Esophagus squamous epithelium (tissue), 5 donors: ENCODE measurements around the gene DNASE1L3. TPM values are rescaled to one million over a fixed set of nuclear protein-coding genes. Genes with fewer than 3 reads are reported as not detected.
"Not testable (repeated sequence)": the region's sequence is repeated elsewhere in the genome, so short reads cannot be mapped to it uniquely, and the experiment has no call there.

Source experiments
- DNase-seq: peaks from one replicate; lab custom pipeline; 2025; lab: John Stamatoyannopoulos, UW
- H3K27ac ChIP-seq, 4 donors: fragments of 200-600 bp; sonication (generic); one replicate each; pipeline ENCODE4 v1.5.1; 2016 to 2019; ENCODE audit warnings: mild to moderate bottlenecking in 1 of 4
- H3K27me3 ChIP-seq, 4 donors: fragments of 200-600 bp; sonication (generic); 1 replicate in 3 of 4; 2 replicates in 1 of 4; pipeline versions ENCODE4 v1.5.1 to v1.6.0; 2017 to 2021; ENCODE audit warnings: antibody characterized with exemption in 1 of 4
- H3K36me3 ChIP-seq, 3 donors: fragments of 200-600 bp; sonication (generic); one replicate each; pipeline ENCODE4 v1.5.1; 2016 to 2019
- H3K4me1 ChIP-seq, 3 donors: fragments of 200-600 bp; sonication (generic); one replicate each; pipeline ENCODE4 v1.5.1; 2017 to 2019
- H3K4me3 ChIP-seq, 4 donors: fragments of 200-600 bp; sonication (generic); 1 replicate in 3 of 4; 2 replicates in 1 of 4; pipeline ENCODE4 v1.5.1; 2016 to 2019; ENCODE audit warnings: mild to moderate bottlenecking in 2 of 4, moderate library complexity in 1 of 4
- H3K9me3 ChIP-seq, 3 donors: fragments of 200-600 bp; sonication (generic); one replicate each; pipeline ENCODE4 v1.5.1; 2016 to 2019
- POLR2A ChIP-seq, 4 donors: fragments of 450-650 bp; IDR thresholded peaks; one replicate each; pipeline ENCODE4 v1.6.1; 2017; ENCODE audit warnings: antibody characterized with exemption in 4 of 4, mild to moderate bottlenecking in 4 of 4, moderate library complexity in 3 of 4
- WGBS, 2 donors: methylation state at CpG; one replicate each; pipeline ENCODE4 v1.1.5; 2018; 5-methylcytosine and 5-hydroxymethylcytosine counted together
- intact Hi-C: fragments of 100-400 bp; cut with DNase I; formaldehyde crosslinking; loops from one replicate; pipeline ENCODE4 v1.15.0; 2022
- total RNA-seq, 4 donors: library from RNA; depleted of rRNA; stranded (reverse); fragments of >200 nt; gene quantifications; one replicate each; pipeline ENCODE4 v1.1.0, GENCODE V29; 2016
- TF ChIP-seq, protein P1 (sequence below), 6 experiments: fragments of 450-650 bp in 4 of 6; fragments of 200-600 bp in 2 of 6; sonication (generic) in 2 of 6; IDR thresholded peaks; one replicate each; pipeline ENCODE4 v1.5.1; 2016 to 2019; ENCODE audit warnings: antibody characterized with exemption in 6 of 6, mild to moderate bottlenecking in 4 of 6, moderate library complexity in 4 of 6
- donor health status: DM: yes; HTN: yes; CAD: no.

Gene DNASE1L3
- total RNA-seq, 4 donors from 2014 or later = 8.3 to 15.3 (median 11.9) TPM

GRCh38 chr3:58246148-58247047 lies 35.6 kb upstream of the DNASE1L3 start:
- Histone ChIP-seq H3K27me3 (no peaks in the 10 kb centered on the region), H3K4me1 (peaks cover 5 to 50% (median 16%) of the 10 kb centered on the region in 3 donors), H3K4me3 (no peak overlapping the region), H3K9me3 (no peaks in the 10 kb centered on the region), H3K36me3 (no peaks in the 10 kb centered on the region), H3K27ac (no peak overlapping the region)
- intact Hi-C loops = no loop called here
- WGBS, 2 donors = 71 to 84% methylated on average over 6 to 7 of the region's 8 CpGs
- no peak for DNase-seq
- TF ChIP-seq POLR2A (IDR thresholded peaks at IDR 0.05) = no peak
- TF ChIP-seq, protein P1, sequence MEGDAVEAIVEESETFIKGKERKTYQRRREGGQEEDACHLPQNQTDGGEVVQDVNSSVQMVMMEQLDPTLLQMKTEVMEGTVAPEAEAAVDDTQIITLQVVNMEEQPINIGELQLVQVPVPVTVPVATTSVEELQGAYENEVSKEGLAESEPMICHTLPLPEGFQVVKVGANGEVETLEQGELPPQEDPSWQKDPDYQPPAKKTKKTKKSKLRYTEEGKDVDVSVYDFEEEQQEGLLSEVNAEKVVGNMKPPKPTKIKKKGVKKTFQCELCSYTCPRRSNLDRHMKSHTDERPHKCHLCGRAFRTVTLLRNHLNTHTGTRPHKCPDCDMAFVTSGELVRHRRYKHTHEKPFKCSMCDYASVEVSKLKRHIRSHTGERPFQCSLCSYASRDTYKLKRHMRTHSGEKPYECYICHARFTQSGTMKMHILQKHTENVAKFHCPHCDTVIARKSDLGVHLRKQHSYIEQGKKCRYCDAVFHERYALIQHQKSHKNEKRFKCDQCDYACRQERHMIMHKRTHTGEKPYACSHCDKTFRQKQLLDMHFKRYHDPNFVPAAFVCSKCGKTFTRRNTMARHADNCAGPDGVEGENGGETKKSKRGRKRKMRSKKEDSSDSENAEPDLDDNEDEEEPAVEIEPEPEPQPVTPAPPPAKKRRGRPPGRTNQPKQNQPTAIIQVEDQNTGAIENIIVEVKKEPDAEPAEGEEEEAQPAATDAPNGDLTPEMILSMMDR (IDR thresholded peaks at IDR 0.05) = no peak

DNA sequence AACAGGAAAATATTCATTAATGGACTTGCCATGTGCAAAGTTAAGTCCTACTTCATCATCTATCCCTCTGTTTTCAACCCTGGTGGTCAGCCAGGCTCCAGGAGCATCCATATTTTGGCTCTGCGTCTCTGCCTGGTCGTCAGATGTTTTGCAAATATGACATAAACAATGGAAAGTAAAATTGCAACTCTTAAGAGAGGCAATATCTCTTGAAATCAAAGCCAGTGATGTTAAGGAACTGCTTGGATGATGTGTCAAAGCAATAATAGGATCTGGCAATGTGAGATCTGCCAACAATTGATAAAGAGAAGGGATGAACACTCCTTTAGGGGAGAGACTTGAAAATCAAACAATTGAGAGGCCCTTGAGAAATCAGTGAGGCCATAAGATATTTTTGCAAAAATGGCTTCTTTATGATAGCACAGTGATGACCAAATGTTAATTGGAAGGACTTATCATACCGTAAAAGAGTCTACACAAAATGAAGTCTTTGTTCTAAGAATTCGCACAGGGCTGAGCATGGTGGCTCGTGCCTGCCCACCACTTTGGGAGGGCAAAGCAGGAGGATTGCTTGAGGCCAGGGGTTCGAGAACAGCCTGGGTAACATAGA lies 33.3 kb upstream of the DNASE1L3 start:
- no peak for TF ChIP-seq POLR2A (IDR thresholded peaks at IDR 0.05)
- TF ChIP-seq, protein P1 (IDR thresholded peaks at IDR 0.05) = no peak

DNA sequence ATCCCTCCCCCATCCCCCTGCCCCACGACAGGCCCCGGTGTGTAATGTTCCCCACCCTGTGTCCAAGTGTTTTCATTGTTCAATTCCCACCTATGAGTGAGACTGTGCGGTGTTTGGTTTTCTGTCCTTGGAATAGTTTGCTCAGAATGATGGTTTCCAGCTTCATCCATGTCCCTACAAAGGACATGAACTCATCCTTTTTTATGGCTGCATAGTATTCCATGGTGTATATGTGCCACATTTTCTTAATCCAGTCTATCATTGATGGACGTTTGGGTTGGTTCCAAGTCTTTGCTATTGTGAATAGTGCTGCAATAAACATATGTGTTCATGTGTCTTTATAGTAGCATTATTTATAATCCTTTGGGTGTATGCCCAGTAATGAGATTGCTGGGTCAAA lies 32.1 kb upstream of the DNASE1L3 start:
- intact Hi-C loops, DNase-seq, H3K9me3 ChIP-seq, H3K36me3 ChIP-seq, H3K4me3 ChIP-seq, H3K27ac ChIP-seq, H3K27me3 ChIP-seq: not testable (repeated sequence)
- H3K4me1 ChIP-seq = peaks cover 6 to 59% (median 21%) of the 10 kb centered on the region in 3 donors
- WGBS, 2 donors = 67% methylated on average over 3 to 4 of the region's 4 CpGs

More for the DNA sequence above, 33.3 kb upstream of the DNASE1L3 start:
- intact Hi-C loops = no loop called here
- H3K4me3 ChIP-seq = no peak overlapping the region
- no peaks in the 10 kb centered on the region for H3K36me3 ChIP-seq
- WGBS, 2 donors = 91 to 97% methylated on average over 5 of the region's 6 CpGs
- no peak overlapping the region for H3K27ac ChIP-seq
- no peaks in the 10 kb centered on the region for H3K9me3 ChIP-seq
- no peaks in the 10 kb centered on the region for H3K27me3 ChIP-seq
- H3K4me1 ChIP-seq = peaks cover 0 to 48% (median 13%) of the 10 kb centered on the region in 3 donors
- DNase-seq = no peak

DNA sequence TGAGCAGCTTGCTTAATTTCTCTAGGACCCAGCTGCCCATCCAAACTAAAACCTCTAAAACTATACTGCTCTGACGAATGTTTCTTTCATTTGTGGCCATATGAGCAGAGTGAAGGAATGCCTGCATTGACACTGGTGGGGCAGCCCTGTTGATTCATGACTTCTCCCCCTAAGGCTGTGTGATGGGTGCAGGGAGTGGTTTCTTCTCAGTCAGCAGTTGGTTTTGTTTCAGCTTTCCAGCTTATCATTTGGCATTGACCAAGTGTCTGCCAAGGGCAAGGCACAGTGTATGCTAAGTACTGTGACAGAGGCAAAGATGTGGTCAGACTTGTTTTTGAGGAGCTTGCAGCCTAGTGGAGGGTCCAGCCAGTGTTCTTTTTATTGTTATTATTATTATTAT lies 31.6 kb upstream of the DNASE1L3 start:
- H3K27ac ChIP-seq = peak overlapping the region in 3 of 4 donors; percentile 15 to 51 (median 39)
- intact Hi-C loops = no loop called here
- peaks cover 6 to 59% (median 21%) of the 10 kb centered on the region in 3 donors for H3K4me1 ChIP-seq
- H3K4me3 ChIP-seq = no peak overlapping the region
- H3K27me3 ChIP-seq = no peaks in the 10 kb centered on the region
- DNase-seq = no peak
- no peaks in the 10 kb centered on the region for H3K9me3 ChIP-seq
- no peaks in the 10 kb centered on the region for H3K36me3 ChIP-seq
- WGBS, 2 donors = 25 to 40% methylated on average over 1 of the region's 1 CpG
- TF ChIP-seq, protein P1 (IDR thresholded peaks at IDR 0.05) = no peak
- no peak for TF ChIP-seq POLR2A (IDR thresholded peaks at IDR 0.05)

DNA sequence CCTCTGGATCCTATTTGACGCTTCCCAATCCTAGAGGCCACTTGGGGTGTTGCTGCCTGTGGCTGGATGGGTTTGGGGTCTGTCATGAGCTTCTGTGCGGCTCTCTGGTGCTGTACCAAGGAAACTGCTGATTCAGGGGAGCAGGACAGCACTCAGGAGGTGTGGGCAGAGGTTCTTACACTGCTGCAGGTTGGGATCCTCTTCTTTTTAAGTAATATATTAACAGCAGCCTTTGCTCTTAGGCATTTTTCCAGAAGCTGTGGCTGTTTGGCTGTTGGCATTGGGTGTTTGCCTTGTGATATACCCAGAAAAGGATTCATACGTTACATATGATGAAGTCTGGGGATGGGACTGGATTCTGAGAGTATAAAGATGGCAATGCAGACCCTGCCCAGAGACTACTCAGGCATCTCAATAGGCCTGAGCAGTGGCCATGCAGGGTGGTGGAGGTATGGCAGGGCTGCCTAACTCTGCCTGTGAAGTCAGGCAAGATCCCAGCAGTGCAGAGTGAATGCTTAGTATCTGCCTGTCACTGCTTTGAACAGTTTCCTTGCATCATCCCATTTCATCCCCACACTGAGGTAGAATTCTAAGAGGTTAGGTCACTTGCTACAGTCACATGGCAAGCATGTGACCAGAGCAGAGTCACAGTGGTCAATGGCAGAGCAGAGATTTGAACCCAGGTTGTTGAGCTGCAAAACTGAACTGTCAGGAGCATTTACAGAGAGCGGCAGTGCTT lies 30.7 kb upstream of the DNASE1L3 start:
- 80 to 82% methylated on average over 3 of the region's 4 CpGs for WGBS, 2 donors
- intact Hi-C loops = no loop called here
- no peaks in the 10 kb centered on the region for H3K27me3 ChIP-seq
- H3K9me3 ChIP-seq = no peaks in the 10 kb centered on the region
- peaks cover 11 to 63% (median 25%) of the 10 kb centered on the region in 3 donors for H3K4me1 ChIP-seq
- no peak for DNase-seq
- H3K27ac ChIP-seq = peak overlapping the region in 2 of 4 donors; percentile 39 to 51
- TF ChIP-seq, protein P1 (IDR thresholded peaks at IDR 0.05) = no peak
- no peak for TF ChIP-seq POLR2A (IDR thresholded peaks at IDR 0.05)
- no peak overlapping the region for H3K4me3 ChIP-seq
- H3K36me3 ChIP-seq = no peaks in the 10 kb centered on the region
